HG03378 (cell line): ENCODE measurements around the gene C2CD4B.

Source experiments
- ATAC-seq: cut with Tn5 transposase; IDR thresholded peaks from one replicate; pipeline ENCODE4 v1.9.1; 2021; ENCODE audit warnings: mild to moderate bottlenecking, moderate library complexity; ENCODE audit not compliant: unreplicated experiment

Gene C2CD4B

DNA sequence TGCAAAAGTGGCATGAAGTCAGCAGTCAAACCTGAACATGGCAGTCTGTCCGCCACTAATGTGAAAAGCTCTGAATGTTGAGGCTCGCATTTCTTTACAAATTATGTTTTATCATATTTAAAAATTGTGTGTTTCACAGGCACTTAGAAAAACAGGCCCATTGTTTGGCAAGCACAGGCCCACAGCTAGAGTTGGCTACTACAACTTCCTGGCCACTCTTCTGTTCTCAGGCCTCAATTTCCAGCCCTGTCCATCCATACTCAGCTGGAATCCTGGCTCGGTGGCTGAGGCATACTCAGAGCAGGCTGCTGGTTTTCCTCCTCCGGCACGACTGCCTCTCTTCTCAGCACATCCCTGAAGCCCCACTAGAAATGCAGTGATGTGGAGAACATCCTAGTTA lies 44.3 kb downstream of the C2CD4B start:
- ATAC-seq: no peak

DNA sequence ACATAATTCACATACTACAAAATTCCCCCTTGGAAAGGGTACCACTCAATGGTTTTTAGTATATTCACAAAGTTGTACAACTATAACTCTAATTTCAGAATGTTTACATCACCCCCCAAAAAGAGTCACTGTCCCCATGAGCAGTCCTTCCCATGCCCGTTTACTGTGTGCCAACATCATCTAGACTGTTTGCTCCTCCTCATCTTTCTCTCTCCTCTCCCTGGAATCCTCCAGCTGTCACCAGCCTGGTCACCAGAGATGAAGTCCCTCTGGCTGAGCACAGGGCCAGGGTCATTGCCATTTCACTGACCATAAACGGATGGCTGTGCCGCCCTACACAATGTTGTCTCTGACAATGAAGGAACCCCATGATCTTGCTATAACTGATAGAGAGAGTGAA lies 45.2 kb downstream of the C2CD4B start:
- no peak for ATAC-seq

DNA sequence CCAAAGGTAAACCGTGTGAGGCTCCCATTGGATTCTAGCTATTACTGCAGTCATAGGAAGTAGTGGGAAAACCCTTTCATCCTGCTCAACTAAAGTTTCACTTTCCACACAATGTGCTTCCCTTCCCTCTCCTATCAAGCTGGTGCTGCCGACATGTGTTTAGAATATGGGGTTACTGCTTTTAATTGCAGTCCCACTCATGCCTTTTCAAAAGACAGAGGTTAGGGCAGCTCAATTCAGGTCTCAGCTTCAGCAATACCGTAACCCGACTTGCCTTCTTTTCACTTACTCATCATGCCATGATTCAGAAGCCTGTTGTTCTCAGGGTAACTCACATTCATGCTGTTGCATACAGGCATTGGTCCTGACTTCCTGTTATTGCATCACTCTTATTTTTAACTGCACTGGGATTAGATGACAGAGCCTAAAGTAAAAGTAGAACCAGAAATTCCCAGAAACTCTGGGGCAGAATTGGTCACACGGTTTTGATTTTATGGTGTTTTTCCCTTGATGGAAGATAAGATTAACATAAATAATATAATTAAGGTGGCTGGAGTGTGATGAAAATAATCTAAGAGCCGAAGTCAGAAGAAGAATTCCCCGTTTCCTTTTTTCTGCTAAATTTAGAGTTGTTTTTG lies 45.7 kb downstream of the C2CD4B start:
- ATAC-seq: no peak

DNA sequence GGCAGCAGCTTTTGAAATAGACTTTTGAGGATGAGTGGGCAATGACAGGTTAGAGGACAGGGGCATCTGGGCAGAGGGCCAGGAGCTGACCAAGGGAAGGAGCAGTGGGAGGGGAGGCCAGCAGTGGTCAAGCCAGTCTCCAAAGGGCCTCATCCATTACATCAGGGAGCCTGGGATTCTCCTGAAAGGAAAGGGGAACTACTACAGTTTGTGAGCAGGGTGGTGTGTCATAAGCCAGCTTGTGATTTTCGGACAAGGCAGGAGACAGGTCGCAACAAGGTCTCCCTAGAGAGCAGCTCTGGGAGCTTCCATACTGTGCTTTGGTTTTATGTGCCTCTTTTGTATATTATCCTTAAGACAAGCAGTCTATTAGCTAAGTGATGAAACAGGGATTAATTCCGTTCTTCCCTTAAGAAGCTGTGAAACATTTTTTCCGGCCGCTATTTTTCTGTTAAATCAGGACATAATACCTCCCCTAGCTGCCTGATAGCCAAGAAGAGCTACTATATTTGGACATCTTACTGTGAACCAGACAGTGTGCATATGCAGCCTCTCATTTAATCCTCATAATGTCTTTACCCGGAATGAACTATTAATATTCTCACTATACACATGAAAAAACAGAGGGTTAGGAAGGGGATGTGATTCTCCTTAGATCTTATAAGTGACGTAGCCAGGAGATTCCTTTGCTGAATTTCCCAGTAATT lies 46.4 kb downstream of the C2CD4B start:
- no peak for ATAC-seq

DNA sequence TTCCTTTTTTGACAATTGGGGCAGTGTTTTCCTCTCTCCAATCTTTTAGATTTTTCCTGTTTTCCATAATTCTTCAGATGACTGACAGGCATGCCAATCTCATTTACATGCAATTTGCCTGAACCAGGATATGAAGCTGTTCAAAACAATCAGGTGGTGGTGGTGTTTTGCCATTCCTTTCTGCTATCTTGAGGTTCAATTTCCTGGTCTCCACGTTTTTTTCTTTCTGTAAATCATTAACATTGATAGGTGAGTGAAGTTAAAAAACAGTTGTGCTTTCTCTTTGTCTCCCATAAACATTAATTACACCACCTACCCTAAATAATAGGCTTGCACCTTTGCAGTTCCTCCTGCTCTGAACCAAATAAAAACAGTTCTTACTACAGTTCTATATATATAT lies 49.2 kb downstream of the C2CD4B start:
- ATAC-seq: no peak
